ENCODE data around the gene CRB1. TPM values are rescaled to one million over a fixed set of nuclear protein-coding genes. Genes with fewer than 3 reads are reported as not detected.

Gene CRB1
- total RNA-seq (under 1 TPM; 0.25 to 0.60 (median 0.33) TPM), polyA plus RNA-seq (0.05 TPM)
- long read RNA-seq, donor 1, result 0 reads
- long read RNA-seq, donor 2, result 0 reads
- long read RNA-seq, donor 3, partial matches to known transcripts, result 0 of 1 reads
- long read RNA-seq, donor 3, other reads (novel, unspliced or antisense), result 1 of 1 reads
- long read RNA-seq, donor 4, result 0 reads

DNA sequence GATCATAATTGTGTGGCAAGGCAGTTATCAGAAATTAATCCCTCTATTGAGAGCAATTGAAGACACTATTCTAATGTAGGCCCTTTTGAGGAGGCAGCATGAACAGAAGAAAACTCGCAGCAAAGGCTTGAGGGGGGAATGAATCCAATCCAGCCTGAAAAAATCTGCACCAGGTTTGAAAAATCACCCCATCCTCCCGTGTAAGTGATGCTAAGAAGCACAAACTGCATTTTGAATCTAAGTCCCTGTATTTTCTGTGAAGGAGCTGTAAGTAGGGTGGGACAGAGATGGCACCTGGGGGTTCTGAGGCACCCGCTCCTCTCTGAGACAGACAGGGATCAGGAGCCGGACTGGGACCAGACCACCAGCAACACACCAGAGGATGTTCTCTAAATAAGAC, at the start of gene CRB1:
TSS of gene CRB1 (plus strand) at position 241 of the 400 bp plus-strand sequence. CDS start 161 bp downstream, outside the sequence.
- no peaks in the 10 kb centered on the region for H3K27me3 ChIP-seq (ENCODE audit: control insufficient read depth, insufficient read depth)
- no peak for DNase-seq
- no peaks in the 10 kb centered on the region for H3K9me3 ChIP-seq (ENCODE audit: control insufficient read depth, low read length)
- 44% methylated on average over 4 of the region's 4 CpGs for WGBS
- intact Hi-C loops (cut with DNase I), result no loop called here
- H3K4me3 ChIP-seq (ENCODE audit: low read length), result no peak within 1 kb of the TSS
- no peak for ATAC-seq
- no peaks in the 10 kb centered on the region for H3K4me1 ChIP-seq (ENCODE audit: control insufficient read depth, insufficient read depth, low read length)
- no peak within 1 kb of the TSS for H3K27ac ChIP-seq (ENCODE audit: low read length)

DNA sequence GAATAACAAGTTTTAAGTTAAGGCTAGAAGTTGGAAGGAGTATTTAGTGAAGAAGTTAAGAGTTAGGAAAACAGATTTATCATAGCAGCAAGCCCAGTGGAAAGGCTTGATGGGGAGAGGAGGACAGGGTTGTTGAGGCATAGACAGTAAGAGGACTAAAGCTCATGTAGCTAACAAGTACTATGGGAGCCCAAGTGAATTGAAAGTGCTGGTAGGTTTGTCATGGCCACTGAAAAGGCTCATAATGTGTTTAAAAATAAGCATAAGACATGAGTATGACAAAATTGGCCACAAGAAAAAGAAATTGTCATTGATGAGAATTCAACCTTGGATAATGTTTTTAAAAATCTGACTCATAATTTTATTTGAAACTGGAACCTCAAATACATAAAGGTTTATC, 49.2 kb upstream of the CRB1 start:
- Histone ChIP-seq H3K27ac (ENCODE audit: low read length) (no peak overlapping the region), H3K27me3 (ENCODE audit: control insufficient read depth, insufficient read depth) (no peaks in the 10 kb centered on the region), H3K9me3 (ENCODE audit: control insufficient read depth, low read length) (no peaks in the 10 kb centered on the region), H3K4me1 (ENCODE audit: control insufficient read depth, insufficient read depth, low read length) (no peaks in the 10 kb centered on the region), H3K4me3 (ENCODE audit: low read length) (no peak overlapping the region)
- intact Hi-C loops (cut with DNase I), result no loop called here
- ATAC-seq (no peak), DNase-seq (no peak)

DNA sequence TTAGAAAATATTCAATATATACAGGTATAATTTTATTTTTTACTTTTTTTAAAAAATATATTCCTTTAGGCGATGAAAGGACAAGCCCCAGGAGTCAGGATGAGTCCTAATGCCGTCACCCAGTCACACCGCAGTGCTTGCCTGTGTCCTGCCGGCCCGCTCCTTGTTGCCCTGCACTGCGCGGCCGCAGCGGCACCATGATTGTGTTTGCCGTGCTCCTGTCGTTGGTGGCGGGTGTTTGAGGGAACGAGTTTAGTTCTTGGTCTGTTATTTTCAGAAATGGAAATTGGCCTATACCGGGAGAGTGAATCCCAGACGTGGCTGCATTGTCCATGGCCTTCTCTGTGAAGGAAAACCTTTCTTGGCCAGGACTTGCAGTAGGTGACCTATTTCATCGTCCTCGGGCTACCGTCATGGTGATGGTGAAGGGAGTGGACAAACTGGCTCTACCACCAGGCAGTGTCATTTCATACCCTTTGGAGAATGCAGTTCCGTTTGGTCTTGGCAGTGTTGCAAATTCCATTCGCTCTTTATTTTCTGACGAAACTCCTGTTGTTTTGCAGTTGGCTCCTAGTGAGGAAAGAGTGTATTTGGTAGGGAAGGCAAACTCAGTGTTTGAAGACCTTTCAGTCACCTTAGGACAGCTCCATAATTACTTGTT, 45.9 kb upstream of the CRB1 start:
- intact Hi-C loops (cut with DNase I), result no loop called here

DNA sequence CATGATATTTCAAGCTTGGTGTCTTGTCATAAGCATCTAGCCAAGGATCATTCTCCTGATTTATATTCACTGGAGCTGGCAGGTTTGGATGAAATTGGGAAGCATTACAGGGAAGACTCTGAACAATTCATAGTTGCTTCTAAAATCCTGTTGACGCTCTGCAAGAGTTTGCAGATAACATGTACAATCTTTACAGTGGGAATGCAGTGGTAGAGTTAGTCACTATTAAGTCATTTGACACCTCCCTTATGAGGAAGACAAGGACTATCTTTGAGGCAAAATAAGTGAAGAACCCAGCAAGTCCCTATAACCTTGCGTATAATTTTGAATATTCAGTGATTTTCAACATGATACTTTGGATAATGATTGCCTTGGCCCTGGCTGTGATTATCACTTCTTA, 45.3 kb upstream of the CRB1 start:
- H3K27ac ChIP-seq (ENCODE audit: low read length), result no peak overlapping the region
- H3K4me1 ChIP-seq (ENCODE audit: control insufficient read depth, insufficient read depth, low read length), result no peaks in the 10 kb centered on the region
- no peaks in the 10 kb centered on the region for H3K9me3 ChIP-seq (ENCODE audit: control insufficient read depth, low read length)
- H3K27me3 ChIP-seq (ENCODE audit: control insufficient read depth, insufficient read depth), result no peaks in the 10 kb centered on the region
- no peak for ATAC-seq
- 79% methylated on average over 2 of the region's 2 CpGs for WGBS
- DNase-seq, result no peak
- no peak overlapping the region for H3K4me3 ChIP-seq (ENCODE audit: low read length)
- intact Hi-C loops (cut with DNase I), result no loop called here

More for the DNA sequence above, 45.9 kb upstream of the CRB1 start:
- WGBS, result 90% methylated on average over 21 of the region's 21 CpGs
- DNase-seq (peak in 1 of 3 donors; percentile 16), ATAC-seq (no peak)
- Histone ChIP-seq H3K4me3 (ENCODE audit: low read length) (no peak overlapping the region), H3K27ac (ENCODE audit: low read length) (no peak overlapping the region), H3K27me3 (ENCODE audit: control insufficient read depth, insufficient read depth) (no peaks in the 10 kb centered on the region), H3K4me1 (ENCODE audit: control insufficient read depth, insufficient read depth, low read length) (no peaks in the 10 kb centered on the region), H3K9me3 (ENCODE audit: control insufficient read depth, low read length) (no peaks in the 10 kb centered on the region)

DNA sequence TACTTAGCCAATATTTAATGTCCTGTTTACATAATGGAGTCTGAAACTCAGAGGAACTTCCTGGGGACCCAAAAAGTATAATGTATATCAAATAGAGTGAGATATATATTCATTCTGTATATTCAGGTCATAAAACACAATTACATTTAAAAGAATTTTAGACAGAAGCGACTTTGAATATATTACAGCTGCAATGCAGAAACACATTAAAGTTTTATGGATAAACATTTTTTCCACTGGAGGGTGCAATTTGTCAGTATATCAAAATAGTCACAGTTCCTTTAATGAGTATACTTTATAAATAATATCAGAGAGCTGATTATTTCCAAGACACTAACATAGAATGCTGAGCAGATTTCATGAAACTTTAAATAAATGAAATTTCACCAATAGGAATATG, 43.9 kb upstream of the CRB1 start:
- intact Hi-C loops (cut with DNase I), result no loop called here
- H3K9me3 ChIP-seq (ENCODE audit: control insufficient read depth, low read length), result no peaks in the 10 kb centered on the region
- H3K27me3 ChIP-seq (ENCODE audit: control insufficient read depth, insufficient read depth), result no peaks in the 10 kb centered on the region
- 65% methylated on average over 1 of the region's 1 CpG for WGBS
- no peaks in the 10 kb centered on the region for H3K4me1 ChIP-seq (ENCODE audit: control insufficient read depth, insufficient read depth, low read length)
- no peak for DNase-seq
- no peak overlapping the region for H3K27ac ChIP-seq (ENCODE audit: low read length)
- H3K4me3 ChIP-seq (ENCODE audit: low read length), result no peak overlapping the region
- no peak for ATAC-seq

DNA sequence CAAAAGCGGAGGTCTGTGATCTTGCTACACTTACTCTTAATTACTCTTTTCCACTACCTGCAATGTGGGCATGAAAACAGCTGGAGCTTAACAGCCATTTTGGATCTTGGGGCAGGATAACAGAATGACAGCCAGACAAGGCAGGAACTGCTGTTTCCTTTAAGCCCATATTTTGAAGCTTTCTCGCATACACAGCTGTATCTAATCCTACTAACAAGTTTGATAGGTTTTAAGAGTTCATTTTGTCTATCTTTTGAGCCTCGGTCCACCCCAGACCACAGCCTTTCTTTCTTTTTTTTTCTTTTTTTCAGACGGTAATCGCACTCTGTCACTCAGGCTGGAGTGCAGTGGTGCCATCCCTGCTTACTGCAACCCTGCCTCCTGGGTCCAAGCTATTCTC, 42.4 kb upstream of the CRB1 start:
- H3K9me3 ChIP-seq (ENCODE audit: control insufficient read depth, low read length), result no peaks in the 10 kb centered on the region
- 66% methylated on average over 5 of the region's 5 CpGs for WGBS
- H3K4me3 ChIP-seq (ENCODE audit: low read length), result no peak overlapping the region
- DNase-seq, result no peak
- H3K27me3 ChIP-seq (ENCODE audit: control insufficient read depth, insufficient read depth), result no peaks in the 10 kb centered on the region
- intact Hi-C loops (cut with DNase I), result no loop called here
- no peak overlapping the region for H3K27ac ChIP-seq (ENCODE audit: low read length)
- ATAC-seq, result no peak
- no peaks in the 10 kb centered on the region for H3K4me1 ChIP-seq (ENCODE audit: control insufficient read depth, insufficient read depth, low read length)

- Histone ChIP-seq H3K9me3 (ENCODE audit: control insufficient read depth, low read length) (no peaks in the 10 kb centered on the region), H3K4me3 (ENCODE audit: low read length) (no peak overlapping the region), H3K27me3 (ENCODE audit: control insufficient read depth, insufficient read depth) (no peaks in the 10 kb centered on the region), H3K4me1 (ENCODE audit: control insufficient read depth, insufficient read depth, low read length) (peaks cover 3% of the 10 kb centered on the region), H3K27ac (ENCODE audit: low read length) (no peak overlapping the region)
- DNase-seq (no peak), ATAC-seq (no peak)
- whole genome bisulfite sequencing, result 49% methylated on average over 1 of the region's 1 CpG
- intact Hi-C loops (cut with DNase I), result no loop called here
Observed at GRCh38 chr1:197234581-197234980, 33.5 kb upstream of the CRB1 start.

GRCh38 chr1:197235355-197235754, 32.7 kb upstream of the CRB1 start:
- H3K4me3 ChIP-seq (ENCODE audit: low read length), result no peak overlapping the region
- peaks cover 3% of the 10 kb centered on the region for H3K4me1 ChIP-seq (ENCODE audit: control insufficient read depth, insufficient read depth, low read length)
- no peaks in the 10 kb centered on the region for H3K9me3 ChIP-seq (ENCODE audit: control insufficient read depth, low read length)
- intact Hi-C loops (cut with DNase I), result no loop called here
- ATAC-seq, result no peak
- 83% methylated on average over 2 of the region's 2 CpGs for whole genome bisulfite sequencing
- DNase-seq, result no peak
- no peak overlapping the region for H3K27ac ChIP-seq (ENCODE audit: low read length)
- no peaks in the 10 kb centered on the region for H3K27me3 ChIP-seq (ENCODE audit: control insufficient read depth, insufficient read depth)

DNA sequence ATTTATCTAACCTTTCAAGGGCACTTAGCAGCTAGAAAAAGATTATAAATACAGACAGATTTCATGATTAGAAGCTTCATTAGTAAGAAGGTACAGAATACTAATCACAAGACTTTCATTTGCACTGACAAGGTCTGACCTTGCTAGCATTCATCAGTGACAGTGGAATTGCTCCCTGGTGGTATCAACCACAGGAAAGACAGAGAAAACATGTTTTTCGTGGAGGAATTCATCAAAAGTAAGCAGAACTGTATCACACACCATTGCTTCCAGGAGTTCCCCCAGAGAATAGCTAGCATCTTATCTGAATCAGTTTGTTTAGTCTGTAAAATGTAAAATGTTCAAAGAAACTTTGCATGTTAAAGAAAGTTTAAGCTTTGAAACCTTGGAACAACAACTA, 20.6 kb upstream of the CRB1 start:
- no peaks in the 10 kb centered on the region for H3K4me1 ChIP-seq (ENCODE audit: control insufficient read depth, insufficient read depth, low read length)
- no peak overlapping the region for H3K27ac ChIP-seq (ENCODE audit: low read length)
- intact Hi-C loops (cut with DNase I), result no loop called here
- H3K27me3 ChIP-seq (ENCODE audit: control insufficient read depth, insufficient read depth), result no peaks in the 10 kb centered on the region
- 38% methylated on average over 1 of the region's 1 CpG for WGBS
- DNase-seq (no peak), ATAC-seq (no peak)
- no peaks in the 10 kb centered on the region for H3K9me3 ChIP-seq (ENCODE audit: control insufficient read depth, low read length)
- no peak overlapping the region for H3K4me3 ChIP-seq (ENCODE audit: low read length)

DNA sequence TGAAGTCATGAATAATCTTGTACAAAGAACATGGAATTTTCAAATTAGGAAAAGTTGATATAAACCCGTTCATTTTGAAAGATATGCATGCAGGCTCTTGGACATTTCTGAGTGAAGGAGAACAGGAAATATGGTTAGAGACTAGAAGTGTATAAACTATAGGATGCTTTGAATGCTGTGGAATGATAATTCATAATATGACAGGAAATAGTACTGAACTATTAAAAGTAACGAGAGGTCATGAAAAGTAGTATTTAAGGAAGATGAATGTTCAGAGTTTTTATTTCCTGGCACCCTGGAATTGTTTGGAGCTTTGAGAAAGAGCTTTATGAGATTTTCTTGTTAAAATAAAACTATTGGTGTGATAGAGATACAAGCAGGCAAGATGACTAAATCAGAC, 18.7 kb upstream of the CRB1 start:
- no peak for ATAC-seq
- no peak for DNase-seq
- WGBS, result 38% methylated on average over 2 of the region's 2 CpGs
- Histone ChIP-seq H3K27ac (ENCODE audit: low read length) (no peak overlapping the region), H3K9me3 (ENCODE audit: control insufficient read depth, low read length) (no peaks in the 10 kb centered on the region), H3K27me3 (ENCODE audit: control insufficient read depth, insufficient read depth) (no peaks in the 10 kb centered on the region), H3K4me1 (ENCODE audit: control insufficient read depth, insufficient read depth, low read length) (no peaks in the 10 kb centered on the region), H3K4me3 (ENCODE audit: low read length) (no peak overlapping the region)
- intact Hi-C loops (cut with DNase I), result no loop called here

DNA sequence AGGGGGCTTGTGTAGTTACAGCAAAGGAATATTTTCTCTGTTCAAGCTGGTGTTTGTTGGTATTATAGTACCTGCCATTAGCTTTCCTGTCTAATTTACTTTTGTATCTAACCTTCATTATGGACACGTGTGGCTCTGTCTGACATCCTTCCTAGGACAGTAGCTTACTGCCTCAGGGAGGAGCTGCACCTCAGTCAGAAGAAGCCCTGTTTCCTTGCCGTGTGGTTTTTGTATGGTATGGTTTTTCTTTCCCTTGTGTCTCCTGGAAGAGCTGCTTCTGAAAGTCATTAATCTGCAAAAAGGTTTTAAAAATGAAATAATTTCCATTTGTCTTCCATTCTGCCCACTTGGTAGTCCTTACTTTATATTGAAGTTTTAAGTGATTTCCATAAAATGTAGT, 17.4 kb upstream of the CRB1 start:
- Histone ChIP-seq H3K9me3 (ENCODE audit: control insufficient read depth, low read length) (no peaks in the 10 kb centered on the region), H3K27me3 (ENCODE audit: control insufficient read depth, insufficient read depth) (no peaks in the 10 kb centered on the region), H3K4me1 (ENCODE audit: control insufficient read depth, insufficient read depth, low read length) (no peaks in the 10 kb centered on the region), H3K27ac (ENCODE audit: low read length) (no peak overlapping the region), H3K4me3 (ENCODE audit: low read length) (no peak overlapping the region)
- ATAC-seq, result no peak
- no peak for DNase-seq
- intact Hi-C loops (cut with DNase I), result no loop called here
- 68% methylated on average over 2 of the region's 2 CpGs for WGBS

DNA sequence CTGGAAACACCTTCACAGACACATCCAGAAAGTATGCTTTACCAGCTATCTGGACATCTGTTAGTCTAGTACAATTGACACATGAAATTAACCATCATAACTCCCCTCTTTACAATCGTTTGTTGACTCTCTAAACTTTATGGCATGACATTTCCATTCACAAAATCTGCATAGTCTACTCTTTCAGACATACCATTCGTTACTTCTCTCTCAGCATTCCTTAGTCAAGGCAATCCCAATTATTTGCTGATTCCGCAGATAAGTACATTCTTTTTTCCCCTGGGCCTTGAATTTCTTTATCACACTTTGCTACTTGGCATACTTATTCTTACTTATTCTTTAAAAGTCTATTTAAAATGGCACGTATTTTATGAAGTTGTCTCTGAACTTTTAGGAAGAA, 15.1 kb upstream of the CRB1 start:
- intact Hi-C loops (cut with DNase I), result no loop called here
- Histone ChIP-seq H3K4me3 (ENCODE audit: low read length) (no peak overlapping the region), H3K27me3 (ENCODE audit: control insufficient read depth, insufficient read depth) (no peaks in the 10 kb centered on the region), H3K4me1 (ENCODE audit: control insufficient read depth, insufficient read depth, low read length) (no peaks in the 10 kb centered on the region), H3K9me3 (ENCODE audit: control insufficient read depth, low read length) (no peaks in the 10 kb centered on the region), H3K27ac (ENCODE audit: low read length) (no peak overlapping the region)
- DNase-seq, result no peak
- 69% methylated on average over 4 of the region's 4 CpGs for WGBS
- no peak for ATAC-seq
